IMR-90 (cell line): ENCODE measurements around the gene CDC42EP1. TPM values are rescaled to one million over a fixed set of nuclear protein-coding genes. Genes with fewer than 3 reads are reported as not detected.

Experiments
- ATAC-seq: fragments of 200-7000 bp; cut with Tn5 transposase; 2 replicates; pipeline ENCODE4 v1.9.1; 2020; ENCODE audit warnings: low read depth, mild to moderate bottlenecking, moderate library complexity
- BruUV-seq: library from RNA; stranded (reverse); fragments of 400-500 nt; replicated peaks from 2 replicates; lab custom pipeline; 2021; lab: Mats Ljungman, UMichigan
- CTCF ChIA-PET: fragments of 300-600 bp; formaldehyde crosslinking; extraction: SDS; loops from one replicate; lab custom pipeline; 2021; ENCODE audit warnings: antibody characterized with exemption; lab: Yijun Ruan, JAX
- POLR2A ChIA-PET: fragments of 300-600 bp; sonication (Branson Sonifier 250); formaldehyde crosslinking; loops from one replicate; lab custom pipeline; 2022; ENCODE audit warnings: antibody characterized with exemption; ENCODE audit not compliant: unreplicated experiment; lab: Charles Lee
- DNase-seq: peaks from one replicate; pipeline ENCODE4 v3.0.0; 2013
- H2AFZ ChIP-seq: replicated peaks from 2 replicates; pipeline ENCODE3; 2013; ENCODE audit warnings: low read length, mild to moderate bottlenecking; ENCODE audit not compliant: poor library complexity
- H2AK5ac ChIP-seq: 2 replicates; pipeline ENCODE4 v1.6.1; 2013; ENCODE audit warnings: low read depth, low read length, inconsistent platforms
- H2AK9ac ChIP-seq: replicated peaks from 2 replicates; pipeline ENCODE3; 2013; ENCODE audit warnings: mild to moderate bottlenecking, low read depth, low read length, moderate library complexity; ENCODE audit not compliant: poor library complexity
- H2BK120ac ChIP-seq: 2 replicates; pipeline ENCODE4 v1.6.1; 2013; ENCODE audit warnings: low read depth, low read length, inconsistent platforms
- H2BK15ac ChIP-seq: 3 replicates; pipeline ENCODE4 v1.6.1; 2013; ENCODE audit warnings: low read depth, low read length, inconsistent platforms
- H2BK20ac ChIP-seq: 2 replicates; pipeline ENCODE4 v1.6.1; 2013; ENCODE audit warnings: low read depth, mild to moderate bottlenecking, inconsistent platforms, low read length, moderate library complexity
- H2BK5ac ChIP-seq: 2 replicates; pipeline ENCODE4 v1.6.1; 2013; ENCODE audit warnings: mild to moderate bottlenecking, low read depth, low read length, inconsistent platforms; ENCODE audit not compliant: poor library complexity, severe bottlenecking
- H3K14ac ChIP-seq: replicated peaks from 2 replicates; pipeline ENCODE4 v1.6.1; 2013; ENCODE audit warnings: low read depth, low read length, inconsistent platforms
- H3K18ac ChIP-seq: 2 replicates; pipeline ENCODE4 v1.6.1; 2013; ENCODE audit warnings: low read depth, low read length, control low read depth
- H3K23ac ChIP-seq: 2 replicates; pipeline ENCODE4 v1.6.1; 2013; ENCODE audit warnings: low read depth, low read length, inconsistent platforms
- H3K27ac ChIP-seq: 2 replicates; pipeline ENCODE4 v1.5.1; 2013; ENCODE audit warnings: mild to moderate bottlenecking, control low read depth, low read length; ENCODE audit not compliant: insufficient read depth
- H3K27me3 ChIP-seq: 2 replicates; pipeline ENCODE4 v1.6.1; 2013; ENCODE audit warnings: low read length; ENCODE audit not compliant: control insufficient read depth, insufficient read depth
- H3K36me3 ChIP-seq: 2 replicates; pipeline ENCODE4 v1.6.1; 2013; ENCODE audit warnings: low read length, mixed read lengths; ENCODE audit not compliant: control insufficient read depth, insufficient read depth
- H3K4ac ChIP-seq: 2 replicates; pipeline ENCODE4 v1.6.1; 2013; ENCODE audit warnings: low read depth, low read length, inconsistent platforms
- H3K4me1 ChIP-seq: 2 replicates; pipeline ENCODE4 v1.6.1; 2013; ENCODE audit warnings: low read length, mixed read lengths; ENCODE audit not compliant: control insufficient read depth, insufficient read depth
- H3K4me2 ChIP-seq: 2 replicates; pipeline ENCODE4 v1.6.1; 2013; ENCODE audit warnings: low read depth, mild to moderate bottlenecking, control low read depth, low read length, moderate library complexity
- H3K4me3 ChIP-seq: 2 replicates; pipeline ENCODE4 v1.5.1; 2013; ENCODE audit warnings: low read depth, mild to moderate bottlenecking, control low read depth, low read length, moderate library complexity; ENCODE audit not compliant: insufficient read depth
- H3K56ac ChIP-seq: 2 replicates; pipeline ENCODE4 v1.6.1; 2013; ENCODE audit warnings: low read length, inconsistent platforms; ENCODE audit not compliant: insufficient read depth; ENCODE audit errors: extremely low read depth
- H3K79me1 ChIP-seq, 2 experiments: 2 replicates each; pipeline ENCODE4 v1.6.1; 2013; ENCODE audit warnings: low read length in 2 of 2, inconsistent platforms in 1 of 2, low read depth in 1 of 2
- H3K9ac ChIP-seq: 2 replicates; pipeline ENCODE4 v1.6.1; 2013; ENCODE audit warnings: low read depth, low read length, control low read depth
- H3K9me1 ChIP-seq: 2 replicates; pipeline ENCODE4 v1.6.1; 2013; ENCODE audit warnings: low read length, inconsistent platforms; ENCODE audit not compliant: insufficient read depth
- H3K9me3 ChIP-seq: 2 replicates; pipeline ENCODE4 v1.6.1; 2013; ENCODE audit warnings: low read length; ENCODE audit not compliant: control insufficient read depth, insufficient read depth
- H4K20me1 ChIP-seq: 2 replicates; pipeline ENCODE4 v1.6.1; 2013; ENCODE audit warnings: low read length, inconsistent platforms; ENCODE audit not compliant: insufficient read depth
- H4K5ac ChIP-seq: 2 replicates; pipeline ENCODE4 v1.6.1; 2013; ENCODE audit warnings: mild to moderate bottlenecking, low read depth, low read length, control low read depth
- H4K8ac ChIP-seq, 2 experiments: 2 replicates each; pipeline ENCODE4 v1.6.1; 2013; ENCODE audit warnings: low read depth in 2 of 2, low read length in 2 of 2, control low read depth in 1 of 2, inconsistent platforms in 1 of 2
- H4K91ac ChIP-seq: 2 replicates; pipeline ENCODE4 v1.6.1; 2013; ENCODE audit warnings: low read depth, low read length, inconsistent platforms; ENCODE audit not compliant: insufficient read depth
- BHLHE40 ChIP-seq: fragments of 150-350 bp; IDR thresholded peaks from 2 replicates; pipeline ENCODE4 v1.6.1; 2016; ENCODE audit warnings: mild to moderate bottlenecking, low read depth, low read length
- CEBPB ChIP-seq: IDR thresholded peaks from 2 replicates; pipeline ENCODE4 v1.6.1; 2012; ENCODE audit warnings: low read depth, low read length, improper control_type of control experiment
- CHD1 ChIP-seq: IDR thresholded peaks from 2 replicates; pipeline ENCODE4 v1.6.1; 2012; ENCODE audit warnings: low read depth, low read length, improper control_type of control experiment
- CTCF ChIP-seq: conservative IDR thresholded peaks from 2 replicates; pipeline ENCODE4 v1.5.1; 2012; ENCODE audit warnings: mild to moderate bottlenecking, low read depth, low read length, improper control_type of control experiment
- ELK1 ChIP-seq: fragments of 150-350 bp; IDR thresholded peaks from 2 replicates; pipeline ENCODE4 v1.6.1; 2016; ENCODE audit warnings: low read depth, mild to moderate bottlenecking, low read length, moderate library complexity, borderline replicate concordance
- FOS ChIP-seq: fragments of 150-350 bp; IDR thresholded peaks from 2 replicates; pipeline ENCODE4 v1.6.1; 2016; ENCODE audit warnings: low read depth, low read length
- MAFK ChIP-seq: IDR thresholded peaks from 2 replicates; pipeline ENCODE4 v1.6.1; 2012; ENCODE audit warnings: low read depth, low read length, improper control_type of control experiment
- MAZ ChIP-seq: IDR thresholded peaks from 2 replicates; pipeline ENCODE4 v1.6.1; 2012; ENCODE audit warnings: low read depth, mild to moderate bottlenecking, low read length, improper control_type of control experiment, moderate library complexity, borderline replicate concordance
- MXI1 ChIP-seq: IDR thresholded peaks from 2 replicates; pipeline ENCODE4 v1.6.1; 2012; ENCODE audit warnings: low read depth, mild to moderate bottlenecking, low read length, moderate library complexity, borderline replicate concordance
- NFE2L2 ChIP-seq: fragments of 150-350 bp; IDR thresholded peaks from 2 replicates; pipeline ENCODE4 v1.6.1; 2016; ENCODE audit warnings: low read depth, mild to moderate bottlenecking, low read length
- POLR2A ChIP-seq: IDR thresholded peaks from 2 replicates; pipeline ENCODE4 v1.6.1; 2012; ENCODE audit warnings: mild to moderate bottlenecking, low read depth, low read length
- RAD21 ChIP-seq: IDR thresholded peaks from 2 replicates; pipeline ENCODE4 v1.6.1; 2012; ENCODE audit warnings: low read length, improper control_type of control experiment
- RFX5 ChIP-seq: IDR thresholded peaks from 2 replicates; pipeline ENCODE4 v1.8.0; 2012; ENCODE audit warnings: low read depth, mild to moderate bottlenecking, low read length, moderate library complexity
- SMC3 ChIP-seq: fragments of 150-350 bp; IDR thresholded peaks from 2 replicates; pipeline ENCODE4 v1.6.1; 2016; ENCODE audit warnings: low read depth, mild to moderate bottlenecking, antibody characterized with exemption, low read length, moderate library complexity
- USF2 ChIP-seq: fragments of 150-350 bp; IDR thresholded peaks from 2 replicates; pipeline ENCODE4 v1.6.1; 2017; ENCODE audit warnings: mild to moderate bottlenecking, antibody characterized with exemption, low read length, low read depth
- WGBS, 2 experiments: methylation state at CpG; one replicate each; pipeline versions ENCODE4 v1.1.5 to v1.1.7; 2013; ENCODE audit warnings: missing lambda C conversion rate in 2 of 2; ENCODE audit not compliant: insufficient read length in 1 of 2; ENCODE audit errors: extremely low coverage in 2 of 2; 5-methylcytosine and 5-hydroxymethylcytosine counted together
- dilution Hi-C: fragments of 300-500 bp; cut with HindIII; formaldehyde crosslinking; loops from one replicate; pipeline ENCODE4 v1.14.3; 2018; ENCODE audit warnings: low sequenced_read_pairs; ENCODE audit not compliant: unreplicated experiment
- in situ Hi-C: fragments of 300-500 bp; cut with MboI; formaldehyde crosslinking; loops from 3 replicates; pipeline ENCODE4 v1.14.3; 2019; ENCODE audit warnings: low sequenced_read_pairs, inconsistent platforms, mixed read lengths
- intact Hi-C: fragments of 100-400 bp; cut with micrococcal nuclease; formaldehyde crosslinking; loops from 2 replicates; pipeline ENCODE4 v1.10.0; 2022
- polyA plus RNA-seq, 3 experiments: library from polyadenylated mRNA; depleted of rRNA; stranded (reverse); fragments of >200 nt; gene quantifications; 2 replicates each; pipeline ENCODE4 v1.2.3, GENCODE V29; 2012; ENCODE audit warnings: low replicate concordance in 1 of 3
- total RNA-seq: library from RNA; depleted of rRNA; stranded (reverse); fragments of >200 nt; gene quantifications from 2 replicates; pipeline ENCODE4 v1.2.3, GENCODE V29; 2012

The CDC42EP1 gene
- total and polyA plus RNA-seq, 2 of the 4 experiments (the other 2 are of a cell fraction) = 4.7 to 47.3 TPM

- WGBS, 2 experiments = 68% methylated on average over 5 of the region's 14 CpGs; no CpG with 5 or more reads in 1 of the 2 experiments
- intact Hi-C loops (no loop called here), dilution Hi-C loops (no loop called here), in situ Hi-C loops (no loop called here)
- no peaks in the 10 kb centered on the region for H3K9me3 ChIP-seq
- H4K20me1 ChIP-seq = no peaks in the 10 kb centered on the region
- no peak overlapping the region for H3K56ac ChIP-seq
- no TSS peak for BruUV-seq
- no peaks in the 10 kb centered on the region for H3K79me1 ChIP-seq
- no peak overlapping the region for H4K91ac ChIP-seq
- H3K4me3 ChIP-seq = no peak overlapping the region
- no peak overlapping the region for H3K4me2 ChIP-seq
- H3K9ac ChIP-seq = no peak overlapping the region
- ATAC-seq (peak; percentile 83), DNase-seq (peak; percentile 33)
- H2AK5ac ChIP-seq = no peak overlapping the region
- H3K14ac ChIP-seq = no peak overlapping the region
- no peak overlapping the region for H2BK5ac ChIP-seq
- H2BK120ac ChIP-seq = no peak overlapping the region
- H3K9me1 ChIP-seq = no peaks in the 10 kb centered on the region
- no peak overlapping the region for H2BK20ac ChIP-seq
- H3K4ac ChIP-seq = no peak overlapping the region
- ChIA-PET CTCF (interaction anchor here (1.9 kb wide), 1 partner anchor 10 kb away, joined by 12 read pairs; no protein-coding TSS in a partner anchor), POLR2A (no interaction called here)
- H3K23ac ChIP-seq = no peak overlapping the region
- no peak overlapping the region for H4K5ac ChIP-seq
- no peak overlapping the region for H2BK15ac ChIP-seq
- no peak overlapping the region for H3K18ac ChIP-seq
- H3K27me3 ChIP-seq = peaks cover 11% of the 10 kb centered on the region
- no peak overlapping the region for H4K8ac ChIP-seq
- H2AK9ac ChIP-seq = no peak overlapping the region
- H3K27ac ChIP-seq = no peak overlapping the region
- H3K4me1 ChIP-seq = no peaks in the 10 kb centered on the region
- H2AFZ ChIP-seq = no peak overlapping the region
- no peaks in the 10 kb centered on the region for H3K36me3 ChIP-seq
- TF ChIP-seq CTCF = no peak
- TF ChIP-seq CHD1 = no peak
- no peak for TF ChIP-seq MXI1
- no peak for TF ChIP-seq RFX5
- TF ChIP-seq MAZ = no peak
- TF ChIP-seq NFE2L2 = no peak
- TF ChIP-seq RAD21 = no peak
- TF ChIP-seq POLR2A = no peak
- TF ChIP-seq BHLHE40 = no peak
- TF ChIP-seq MAFK = no peak
- TF ChIP-seq SMC3 = no peak
- no peak for TF ChIP-seq ELK1
- no peak for TF ChIP-seq CEBPB
- TF ChIP-seq FOS = no peak
- TF ChIP-seq USF2 = no peak
Observed at GRCh38 chr22:37601540-37602442, 41.5 kb downstream of the CDC42EP1 start.
